Measurements from ENCODE around the gene GDAP1L1.
A peak's percentile ranks its signal among the peaks of the same experiment; 100 is the strongest.

GDAP1L1 gene

DNA sequence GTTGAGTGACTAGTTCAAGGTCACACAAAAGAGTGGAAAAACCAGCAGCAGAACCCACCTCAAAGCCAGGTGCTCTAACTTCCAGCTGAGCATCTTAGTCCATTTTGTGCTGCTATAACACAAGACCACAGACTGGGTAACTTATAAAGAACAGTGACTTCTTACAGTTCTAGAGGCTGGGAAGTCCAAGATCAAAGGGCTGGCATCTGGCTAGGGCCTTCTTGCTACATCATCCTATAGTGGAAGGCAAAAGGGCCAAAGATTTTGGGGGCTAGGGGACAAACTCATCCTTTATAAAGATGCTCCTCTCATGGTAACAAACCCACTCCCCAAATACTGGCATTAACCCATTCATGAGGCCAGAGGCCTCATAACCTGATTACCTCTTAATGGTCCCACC, 54.2 kb downstream of the GDAP1L1 start:
- Histone ChIP-seq H3K27ac (ENCODE audit: low read depth, low read length) (no peak overlapping the region), H3K4me3 (ENCODE audit: low read length) (no peak overlapping the region), H3K36me3 (ENCODE audit: control insufficient read depth, insufficient read depth, low read length) (no peaks in the 10 kb centered on the region), H3K9ac (ENCODE audit: low read length) (no peak overlapping the region), H3K4me1 (ENCODE audit: control insufficient read depth, insufficient read depth, low read length) (no peaks in the 10 kb centered on the region), H3K27me3 (ENCODE audit: control insufficient read depth, insufficient read depth, low read length) (no peaks in the 10 kb centered on the region)

DNA sequence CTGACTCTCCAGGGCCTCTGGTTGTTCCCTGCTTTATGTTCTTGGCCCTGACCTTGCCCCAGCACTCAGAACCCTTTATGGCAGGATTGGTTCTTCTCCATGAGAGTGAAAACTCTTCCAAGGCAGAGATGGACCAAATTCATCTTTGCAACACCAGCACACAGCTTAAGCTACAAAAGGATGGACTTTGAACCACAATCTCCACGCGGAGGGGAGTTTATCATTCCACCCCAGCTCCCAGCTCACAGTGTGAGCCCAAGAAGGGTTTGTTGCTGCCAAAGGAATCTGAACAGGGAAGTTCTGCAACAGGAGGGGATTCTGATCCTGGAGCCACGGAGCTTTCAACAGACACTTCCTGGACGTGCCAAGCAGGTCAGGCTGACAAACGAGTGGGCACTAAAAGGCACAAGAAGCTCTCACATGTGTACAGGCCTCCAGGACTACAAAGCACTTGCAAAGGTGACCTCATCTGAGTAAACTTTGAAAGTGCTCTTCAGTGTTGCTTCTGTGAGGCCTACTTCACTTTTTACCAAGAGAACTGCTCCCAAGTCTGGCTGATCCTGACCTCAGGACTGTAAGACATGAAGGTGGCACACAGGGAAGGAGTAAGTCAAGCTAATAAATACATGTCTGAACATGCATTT, 55.0 kb downstream of the GDAP1L1 start:
- Histone ChIP-seq H3K27ac (ENCODE audit: low read depth, low read length) (no peak overlapping the region), H3K4me3 (ENCODE audit: low read length) (no peak overlapping the region), H3K9ac (ENCODE audit: low read length) (no peak overlapping the region), H3K4me1 (ENCODE audit: control insufficient read depth, insufficient read depth, low read length) (no peaks in the 10 kb centered on the region), H3K36me3 (ENCODE audit: control insufficient read depth, insufficient read depth, low read length) (no peaks in the 10 kb centered on the region), H3K27me3 (ENCODE audit: control insufficient read depth, insufficient read depth, low read length) (no peaks in the 10 kb centered on the region)

DNA sequence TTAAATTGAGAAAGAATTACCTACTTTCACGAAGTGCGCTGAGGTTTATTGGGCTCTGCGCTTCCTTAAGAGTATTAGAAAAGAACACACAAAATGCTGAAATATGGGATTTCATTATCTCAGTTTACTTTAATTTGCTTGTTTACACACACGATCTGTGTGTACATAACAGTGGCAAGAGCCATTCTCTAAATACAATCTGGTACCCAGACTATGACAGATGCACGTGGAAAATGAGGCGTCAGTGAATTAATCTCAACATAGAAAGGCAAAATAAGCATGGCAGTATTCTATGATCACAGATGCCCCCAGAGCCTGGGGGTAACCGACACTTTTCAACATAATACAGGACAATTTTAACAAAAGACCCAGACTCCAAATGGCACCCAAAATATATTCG, 55.6 kb downstream of the GDAP1L1 start:
- no peak overlapping the region for H3K4me3 ChIP-seq (ENCODE audit: low read length)
- H3K27me3 ChIP-seq (ENCODE audit: control insufficient read depth, insufficient read depth, low read length) = no peaks in the 10 kb centered on the region
- no peak overlapping the region for H3K9ac ChIP-seq (ENCODE audit: low read length)
- H3K4me1 ChIP-seq (ENCODE audit: control insufficient read depth, insufficient read depth, low read length) = no peaks in the 10 kb centered on the region
- no peak overlapping the region for H3K27ac ChIP-seq (ENCODE audit: low read depth, low read length)
- H3K36me3 ChIP-seq (ENCODE audit: control insufficient read depth, insufficient read depth, low read length) = no peaks in the 10 kb centered on the region

DNA sequence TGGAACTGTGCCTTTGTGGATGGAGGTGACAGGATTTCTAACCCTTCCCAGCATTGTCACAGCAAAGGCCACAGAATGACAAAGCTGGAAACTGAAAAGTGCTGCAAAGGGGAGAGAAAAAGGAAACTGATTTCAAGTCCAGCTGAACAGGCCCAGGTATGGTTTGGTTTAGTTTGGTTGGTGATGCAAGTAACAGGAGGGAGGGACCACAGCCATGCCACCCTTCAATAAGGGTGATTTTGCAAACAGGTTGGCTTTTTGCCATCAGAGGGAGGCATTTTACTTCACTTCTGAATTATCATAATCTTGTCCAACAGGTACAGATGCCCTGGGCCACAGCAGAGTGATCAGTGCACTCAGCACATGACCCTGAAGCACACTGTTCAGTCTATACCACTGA, 57.3 kb downstream of the GDAP1L1 start:
- H3K4me3 ChIP-seq (ENCODE audit: low read length) = no peak overlapping the region
- no peak overlapping the region for H3K27ac ChIP-seq (ENCODE audit: low read depth, low read length)
- H3K9ac ChIP-seq (ENCODE audit: low read length) = no peak overlapping the region
- H3K27me3 ChIP-seq (ENCODE audit: control insufficient read depth, insufficient read depth, low read length) = no peaks in the 10 kb centered on the region
- H3K36me3 ChIP-seq (ENCODE audit: control insufficient read depth, insufficient read depth, low read length) = no peaks in the 10 kb centered on the region
- no peaks in the 10 kb centered on the region for H3K4me1 ChIP-seq (ENCODE audit: control insufficient read depth, insufficient read depth, low read length)

DNA sequence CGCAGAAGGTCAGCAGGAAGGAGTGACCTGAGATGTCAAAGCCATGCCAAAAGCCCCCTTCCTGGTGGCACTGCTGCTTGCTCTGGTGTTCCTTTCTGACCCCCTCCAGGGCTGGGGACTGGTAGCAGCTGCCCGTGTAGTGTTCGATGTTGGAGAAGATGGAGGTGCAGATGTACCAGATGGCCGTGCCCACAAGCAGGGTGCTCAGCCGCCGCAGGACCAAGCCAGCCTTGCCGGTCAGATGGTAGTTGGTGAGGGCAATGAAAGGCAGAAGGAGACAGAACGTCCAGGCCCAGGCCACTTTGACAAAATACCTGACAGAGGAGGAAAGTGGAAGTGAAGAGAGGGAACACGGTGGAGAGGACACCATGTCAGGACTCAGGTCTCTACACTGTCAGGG, 59.8 kb downstream of the GDAP1L1 start:
- no peak overlapping the region for H3K9ac ChIP-seq (ENCODE audit: low read length)
- H3K4me1 ChIP-seq (ENCODE audit: control insufficient read depth, insufficient read depth, low read length) = peaks cover 2% of the 10 kb centered on the region
- H3K4me3 ChIP-seq (ENCODE audit: low read length) = no peak overlapping the region
- H3K27ac ChIP-seq (ENCODE audit: low read depth, low read length) = no peak overlapping the region
- H3K27me3 ChIP-seq (ENCODE audit: control insufficient read depth, insufficient read depth, low read length) = no peaks in the 10 kb centered on the region
- H3K36me3 ChIP-seq (ENCODE audit: control insufficient read depth, insufficient read depth, low read length) = no peaks in the 10 kb centered on the region

DNA sequence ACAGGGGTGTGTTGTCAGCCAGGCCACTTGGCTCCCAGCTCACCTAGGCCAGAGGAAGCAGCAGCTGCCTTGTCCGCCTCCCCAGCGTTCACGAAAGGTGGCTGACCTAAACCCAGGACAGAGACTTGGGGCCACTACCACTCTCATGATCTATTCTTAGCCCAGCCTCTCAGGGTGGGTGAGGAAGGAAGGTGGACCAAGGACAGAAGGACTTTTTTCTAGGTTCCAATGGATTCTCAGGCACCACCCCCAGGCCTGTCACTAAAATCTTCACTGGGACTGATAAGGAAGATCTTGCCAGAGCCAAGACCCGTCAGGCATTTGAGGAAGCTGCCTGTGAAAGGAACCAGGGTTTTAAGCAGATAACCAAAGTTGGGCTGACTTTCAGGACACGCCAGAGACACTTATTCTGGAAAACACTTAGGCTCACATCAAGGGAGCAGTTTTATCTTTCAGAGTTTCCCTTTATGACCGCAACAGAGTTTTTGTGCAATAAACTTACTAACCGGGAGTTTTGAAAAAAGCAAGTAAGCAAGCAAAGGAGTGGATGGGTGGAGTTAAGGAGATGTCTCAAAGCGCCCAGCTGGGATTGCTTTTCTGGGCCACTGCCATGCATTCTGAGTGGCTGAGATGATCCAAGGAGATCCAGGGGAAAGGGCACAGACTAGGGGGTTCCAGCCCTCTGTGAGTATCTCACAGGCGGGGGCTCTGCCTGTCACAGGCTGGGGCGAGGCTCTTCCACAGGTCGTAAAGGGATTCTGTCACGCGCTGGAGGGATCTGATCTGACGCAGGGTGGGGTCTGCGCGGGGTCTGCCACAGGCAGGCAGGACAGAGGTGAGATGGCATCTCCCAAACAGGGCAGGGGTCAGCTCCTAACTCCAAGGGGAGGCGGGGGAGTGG, 62.9 kb downstream of the GDAP1L1 start:
- peak overlapping the region; percentile 59 for H3K9ac ChIP-seq (ENCODE audit: low read length)
- H3K4me1 ChIP-seq (ENCODE audit: control insufficient read depth, insufficient read depth, low read length) = peaks cover 2% of the 10 kb centered on the region
- H3K27ac ChIP-seq (ENCODE audit: low read depth, low read length) = no peak overlapping the region
- no peaks in the 10 kb centered on the region for H3K36me3 ChIP-seq (ENCODE audit: control insufficient read depth, insufficient read depth, low read length)
- no peaks in the 10 kb centered on the region for H3K27me3 ChIP-seq (ENCODE audit: control insufficient read depth, insufficient read depth, low read length)
- H3K4me3 ChIP-seq (ENCODE audit: low read length) = peak overlapping the region; percentile 95

DNA sequence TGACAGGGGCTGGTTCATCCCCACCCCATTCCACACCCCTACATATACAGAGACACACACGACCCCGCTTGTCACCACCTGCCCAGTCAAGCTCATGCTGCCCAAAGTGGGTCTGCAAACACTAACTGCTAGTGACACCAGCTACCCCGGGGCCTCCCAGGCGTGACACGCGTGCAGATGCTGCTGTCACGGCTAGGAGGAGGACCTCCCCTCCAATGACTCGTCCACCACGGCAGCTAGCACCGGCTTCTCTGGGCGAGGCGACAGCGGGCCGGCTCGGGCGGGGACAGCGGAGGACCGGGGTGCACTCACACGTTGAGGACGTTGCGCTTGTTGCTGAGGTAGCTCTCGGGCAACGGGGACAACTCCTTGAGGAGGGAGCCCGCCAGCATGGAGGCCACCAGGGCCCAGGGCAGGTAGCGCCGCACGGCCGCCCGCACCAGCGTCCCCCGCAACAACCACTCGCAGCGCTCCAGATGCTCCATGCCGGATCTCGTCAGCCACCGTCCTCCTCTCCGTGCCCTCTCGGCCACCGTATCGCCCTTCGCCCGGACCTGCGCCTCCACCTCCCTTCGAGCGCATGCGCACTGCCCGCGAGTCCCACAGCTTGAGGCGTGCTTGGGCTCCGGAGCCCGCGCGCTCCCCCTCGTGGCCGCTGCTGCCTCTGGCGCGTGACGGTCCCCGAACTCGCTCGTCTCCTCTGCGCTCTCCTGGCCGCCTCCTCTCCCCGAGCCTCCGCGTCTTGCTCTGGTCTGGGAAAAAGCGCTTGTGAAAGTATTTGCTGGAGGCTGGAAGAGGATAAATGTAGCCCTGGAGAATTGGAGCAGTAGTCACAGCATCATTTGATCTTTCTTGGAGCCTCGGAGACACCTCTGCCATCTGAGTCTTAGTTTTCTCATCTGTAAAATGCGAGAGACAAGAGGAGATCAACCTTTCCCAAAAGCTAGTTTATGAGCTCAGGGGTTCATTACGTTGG, 63.8 kb downstream of the GDAP1L1 start, which contains the start of gene FITM2:
FITM2 (minus strand) TSS at position 539 of the 976 bp plus-strand sequence; CDS start at position 485, 54 bp downstream.
- Histone ChIP-seq H3K36me3 (ENCODE audit: control insufficient read depth, insufficient read depth, low read length) (no peaks in the 10 kb centered on the region), H3K9ac (ENCODE audit: low read length) (peak within 1 kb of the TSS; percentile 59), H3K27ac (ENCODE audit: low read depth, low read length) (peak within 1 kb of the TSS; percentile 59), H3K4me1 (ENCODE audit: control insufficient read depth, insufficient read depth, low read length) (peaks cover 2% of the 10 kb centered on the region), H3K27me3 (ENCODE audit: control insufficient read depth, insufficient read depth, low read length) (no peaks in the 10 kb centered on the region), H3K4me3 (ENCODE audit: low read length) (peak within 1 kb of the TSS; percentile 95)

DNA sequence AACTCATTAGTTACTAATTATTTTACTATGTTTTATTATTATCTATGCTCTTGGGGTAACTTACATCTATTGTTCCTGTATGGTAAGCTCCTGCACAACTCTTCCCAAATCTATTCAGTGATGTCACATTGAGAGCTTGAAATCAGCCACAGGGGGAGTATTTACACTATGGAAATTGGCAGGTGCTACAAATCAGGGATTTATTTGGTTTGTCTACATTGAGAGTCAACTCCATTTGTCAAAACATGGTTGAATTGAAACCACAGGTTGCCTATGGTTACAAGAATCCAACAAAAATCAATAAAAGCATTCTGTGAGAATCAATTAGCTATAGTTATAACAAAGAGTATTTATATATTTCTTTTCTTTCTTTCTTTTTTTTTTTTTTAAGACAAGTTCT, 67.8 kb downstream of the GDAP1L1 start:
- Histone ChIP-seq H3K9ac (ENCODE audit: low read length) (no peak overlapping the region), H3K36me3 (ENCODE audit: control insufficient read depth, insufficient read depth, low read length) (no peaks in the 10 kb centered on the region), H3K27me3 (ENCODE audit: control insufficient read depth, insufficient read depth, low read length) (no peaks in the 10 kb centered on the region), H3K27ac (ENCODE audit: low read depth, low read length) (no peak overlapping the region), H3K4me3 (ENCODE audit: low read length) (no peak overlapping the region), H3K4me1 (ENCODE audit: control insufficient read depth, insufficient read depth, low read length) (peaks cover 2% of the 10 kb centered on the region)

DNA sequence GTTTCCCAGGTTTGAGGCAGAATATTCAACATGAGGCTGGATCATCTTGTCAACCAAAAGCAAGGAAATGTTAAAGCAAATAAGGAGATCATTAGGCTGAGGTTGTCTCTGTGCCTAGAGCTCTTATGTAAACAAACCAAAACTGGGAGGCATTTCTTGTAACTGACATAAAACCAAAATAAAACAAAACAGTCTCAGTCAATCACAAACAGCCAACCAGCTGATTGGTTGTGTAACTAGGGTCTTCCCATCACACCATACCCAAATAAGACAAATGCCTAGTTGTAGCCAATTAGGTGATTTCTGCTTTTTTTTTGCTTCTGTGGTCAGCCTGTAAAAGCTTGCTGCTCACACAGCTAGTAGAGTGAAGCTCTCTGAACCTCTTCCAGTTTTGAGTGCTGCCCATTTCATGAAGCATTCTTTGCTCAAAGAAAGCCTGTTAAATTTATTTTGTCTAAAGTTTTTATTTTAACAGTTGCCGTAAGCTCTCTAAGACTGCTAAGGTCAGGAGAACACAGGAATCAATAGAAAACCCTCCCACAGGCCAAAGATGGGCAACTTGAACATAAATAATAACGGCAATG, 72.8 kb downstream of the GDAP1L1 start:
- no peak overlapping the region for H3K27ac ChIP-seq (ENCODE audit: low read depth, low read length)
- no peak overlapping the region for H3K9ac ChIP-seq (ENCODE audit: low read length)
- H3K36me3 ChIP-seq (ENCODE audit: control insufficient read depth, insufficient read depth, low read length) = no peaks in the 10 kb centered on the region
- no peaks in the 10 kb centered on the region for H3K27me3 ChIP-seq (ENCODE audit: control insufficient read depth, insufficient read depth, low read length)
- H3K4me1 ChIP-seq (ENCODE audit: control insufficient read depth, insufficient read depth, low read length) = no peaks in the 10 kb centered on the region
- no peak overlapping the region for H3K4me3 ChIP-seq (ENCODE audit: low read length)

DNA sequence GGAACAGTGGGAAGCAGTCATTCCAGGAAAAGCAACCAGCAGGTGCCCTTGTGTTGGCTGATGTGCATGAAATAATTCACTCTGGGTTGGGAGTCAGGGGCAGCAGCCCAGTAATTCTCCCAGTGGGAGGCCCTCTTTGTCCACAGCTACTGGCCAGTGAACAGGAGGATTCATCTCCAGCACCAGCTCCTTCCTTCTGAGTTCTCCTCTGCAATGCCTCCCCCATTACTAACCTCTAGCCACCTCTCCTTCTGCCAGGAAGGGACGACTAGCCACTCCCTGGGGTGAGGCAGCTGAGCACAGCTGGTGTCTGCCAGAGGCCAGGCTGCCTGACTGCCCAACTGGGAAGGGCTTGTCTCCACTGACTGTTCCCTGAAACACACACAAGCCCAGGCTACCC, 77.2 kb downstream of the GDAP1L1 start:
- no peak overlapping the region for H3K27ac ChIP-seq (ENCODE audit: low read depth, low read length)
- H3K36me3 ChIP-seq (ENCODE audit: control insufficient read depth, insufficient read depth, low read length) = no peaks in the 10 kb centered on the region
- H3K4me1 ChIP-seq (ENCODE audit: control insufficient read depth, insufficient read depth, low read length) = no peaks in the 10 kb centered on the region
- H3K27me3 ChIP-seq (ENCODE audit: control insufficient read depth, insufficient read depth, low read length) = no peaks in the 10 kb centered on the region
- no peak overlapping the region for H3K9ac ChIP-seq (ENCODE audit: low read length)
- no peak overlapping the region for H3K4me3 ChIP-seq (ENCODE audit: low read length)

DNA sequence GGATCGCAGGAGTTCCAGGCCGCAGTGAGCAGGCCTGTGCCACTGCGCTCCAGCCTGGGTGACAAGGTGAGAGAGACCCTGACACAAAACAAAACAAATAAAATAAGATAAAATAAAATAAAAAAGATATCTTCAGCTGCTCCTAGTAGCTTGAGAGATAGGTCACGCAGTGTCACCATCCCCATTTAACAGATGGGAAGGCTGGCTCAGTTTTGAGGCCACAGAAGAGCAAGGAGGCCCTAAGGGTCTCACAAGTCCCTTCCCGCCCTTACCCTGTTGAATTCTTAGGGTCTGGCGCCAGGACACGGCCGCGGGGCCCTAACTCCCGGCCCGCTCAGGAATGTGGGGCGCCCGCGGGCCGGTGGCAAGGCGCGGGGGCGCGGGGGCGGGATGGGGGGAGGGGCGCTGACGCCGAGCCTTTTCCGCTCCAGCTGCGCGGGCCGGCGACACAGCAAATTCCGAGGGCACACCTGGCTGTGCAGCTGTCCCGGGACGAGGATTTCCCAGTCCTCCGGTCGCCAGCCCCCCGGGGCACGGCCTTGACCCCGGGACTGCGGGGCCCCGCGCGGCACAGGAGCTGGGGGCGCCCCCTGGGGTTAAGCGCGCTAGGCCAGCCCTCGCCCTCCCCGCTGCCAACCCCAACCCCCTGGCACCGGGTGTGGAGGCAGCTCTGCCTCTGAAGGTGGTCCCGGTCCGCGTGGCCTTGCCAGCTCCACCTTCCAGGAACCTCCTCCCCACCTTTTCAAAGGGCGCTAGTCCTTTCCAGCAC, 79.5 kb downstream of the GDAP1L1 start:
- H3K36me3 ChIP-seq (ENCODE audit: control insufficient read depth, insufficient read depth, low read length) = no peaks in the 10 kb centered on the region
- peak overlapping the region; percentile 32 for H3K4me3 ChIP-seq (ENCODE audit: low read length)
- no peaks in the 10 kb centered on the region for H3K27me3 ChIP-seq (ENCODE audit: control insufficient read depth, insufficient read depth, low read length)
- H3K27ac ChIP-seq (ENCODE audit: low read depth, low read length) = no peak overlapping the region
- no peak overlapping the region for H3K9ac ChIP-seq (ENCODE audit: low read length)
- no peaks in the 10 kb centered on the region for H3K4me1 ChIP-seq (ENCODE audit: control insufficient read depth, insufficient read depth, low read length)
